ENCODE data around the gene FAF1.
A peak's percentile ranks its signal among the peaks of the same experiment; 100 is the strongest.

Gene FAF1

GRCh38 chr1:50481142-50481736 is 478.8 kb downstream of the FAF1 start:
- no peak for TF ChIP-seq L3MBTL2 (conservative IDR thresholded peaks at IDR 0.05)
- TF ChIP-seq PKNOX1 (IDR thresholded peaks at IDR 0.05): no peak
- no peak for TF ChIP-seq NFRKB (IDR thresholded peaks at IDR 0.05)
- no peak for TF ChIP-seq BHLHE40 (IDR thresholded peaks at IDR 0.05; ENCODE audit: borderline replicate concordance)
- TF ChIP-seq SUZ12 (IDR thresholded peaks at IDR 0.05): no peak
- TF ChIP-seq ARNT (IDR thresholded peaks at IDR 0.05): no peak
- TF ChIP-seq ELF4 (IDR thresholded peaks at IDR 0.05): no peak
- no peak for TF ChIP-seq FOXM1 (IDR thresholded peaks at IDR 0.05; ENCODE audit: borderline replicate concordance)
- no peak for TF ChIP-seq LEF1 (IDR thresholded peaks at IDR 0.05; ENCODE audit: borderline replicate concordance)
- TF ChIP-seq ZNF384 (IDR thresholded peaks at IDR 0.05): no peak
- TF ChIP-seq SP1 (IDR thresholded peaks at IDR 0.05): no peak

GRCh38 chr1:50476800-50477199 is 483.3 kb downstream of the FAF1 start:
- ChIA-PET POLR2A (no interaction called here), CTCF (interaction anchor here (0.6 kb wide), 1 partner anchor 126 kb away, joined by 4 read pairs; no protein-coding TSS in a partner anchor)
- no peak for DNase-seq (ENCODE audit: extremely low spot score)
- TF ChIP-seq PKNOX1 (IDR thresholded peaks at IDR 0.05): no peak
- no peak for TF ChIP-seq L3MBTL2 (conservative IDR thresholded peaks at IDR 0.05)
- TF ChIP-seq SUZ12 (IDR thresholded peaks at IDR 0.05): no peak
- TF ChIP-seq ARNT (IDR thresholded peaks at IDR 0.05): no peak
- TF ChIP-seq ELF4 (IDR thresholded peaks at IDR 0.05): no peak
- no peak for TF ChIP-seq SP1 (IDR thresholded peaks at IDR 0.05)
- no peak for TF ChIP-seq HDGF (IDR thresholded peaks at IDR 0.05; ENCODE audit: borderline replicate concordance)
- TF ChIP-seq FOXK2 (IDR thresholded peaks at IDR 0.05): no peak
- TF ChIP-seq NFRKB (IDR thresholded peaks at IDR 0.05): no peak
- no peak for TF ChIP-seq CTBP1 (IDR thresholded peaks at IDR 0.05; ENCODE audit: borderline replicate concordance)
- no peak for TF ChIP-seq FOXA1 (IDR thresholded peaks at IDR 0.05)
- TF ChIP-seq LEF1 (IDR thresholded peaks at IDR 0.05; ENCODE audit: borderline replicate concordance): no peak
- TF ChIP-seq ZNF384 (IDR thresholded peaks at IDR 0.05): no peak
- no peak for TF ChIP-seq FOXM1 (IDR thresholded peaks at IDR 0.05; ENCODE audit: borderline replicate concordance)
- no peak for TF ChIP-seq TARDBP (IDR thresholded peaks at IDR 0.05)
- no peak for TF ChIP-seq BHLHE40 (IDR thresholded peaks at IDR 0.05; ENCODE audit: borderline replicate concordance)

More at GRCh38 chr1:50481142-50481736, 478.8 kb downstream of the FAF1 start:
- DNase-seq (ENCODE audit: extremely low spot score): no peak
- ChIA-PET POLR2A (no interaction called here), CTCF (no interaction called here)

GRCh38 chr1:50474859-50475809 is 484.9 kb downstream of the FAF1 start:
- TF ChIP-seq FOXK2 (IDR thresholded peaks at IDR 0.05): no peak
- no peak for TF ChIP-seq SUZ12 (IDR thresholded peaks at IDR 0.05)
- no peak for TF ChIP-seq TARDBP (IDR thresholded peaks at IDR 0.05)
- no peak for TF ChIP-seq ELF4 (IDR thresholded peaks at IDR 0.05)
- no peak for TF ChIP-seq NFRKB (IDR thresholded peaks at IDR 0.05)
- TF ChIP-seq PKNOX1 (IDR thresholded peaks at IDR 0.05): no peak
- CTCF ChIA-PET: interaction anchor here (0.5 to 0.8 kb wide), 3 partner anchors 9 to 294 kb away, joined by 3 to 5 read pairs (median 4); no protein-coding TSS in a partner anchor

GRCh38 chr1:50473513-50473912 is 486.6 kb downstream of the FAF1 start:
- CTCF ChIA-PET: no interaction called here
- no peak for TF ChIP-seq SP1 (IDR thresholded peaks at IDR 0.05)
- no peak for TF ChIP-seq FOXM1 (IDR thresholded peaks at IDR 0.05; ENCODE audit: borderline replicate concordance)
- no peak for TF ChIP-seq LEF1 (IDR thresholded peaks at IDR 0.05; ENCODE audit: borderline replicate concordance)
- no peak for TF ChIP-seq BHLHE40 (IDR thresholded peaks at IDR 0.05; ENCODE audit: borderline replicate concordance)
- no peak for DNase-seq (ENCODE audit: extremely low spot score)
- POLR2A ChIA-PET: no interaction called here

More at GRCh38 chr1:50474859-50475809, 484.9 kb downstream of the FAF1 start:
- DNase-seq (ENCODE audit: extremely low spot score): peak; percentile 10
- POLR2A ChIA-PET: no interaction called here

- POLR2A ChIA-PET: interaction anchor here (0.5 kb wide), 1 partner anchor 193 kb away, joined by 3 read pairs; no protein-coding TSS in a partner anchor
- CTCF ChIA-PET: no interaction called here
- no peak for DNase-seq (ENCODE audit: extremely low spot score)
- TF ChIP-seq CTBP1 (IDR thresholded peaks at IDR 0.05; ENCODE audit: borderline replicate concordance) (no peak), FOXK2 (IDR thresholded peaks at IDR 0.05) (no peak), SP1 (IDR thresholded peaks at IDR 0.05) (no peak), TARDBP (IDR thresholded peaks at IDR 0.05) (no peak), SUZ12 (IDR thresholded peaks at IDR 0.05) (no peak), NFRKB (IDR thresholded peaks at IDR 0.05) (no peak), ARNT (IDR thresholded peaks at IDR 0.05) (no peak), BHLHE40 (IDR thresholded peaks at IDR 0.05; ENCODE audit: borderline replicate concordance) (no peak), L3MBTL2 (conservative IDR thresholded peaks at IDR 0.05) (no peak), ELF4 (IDR thresholded peaks at IDR 0.05) (no peak)
These were observed 488.1 kb downstream of the FAF1 start for GRCh38 chr1:50471967-50472366.

GRCh38 chr1:50462964-50463363 is 497.1 kb downstream of the FAF1 start:
- no peak for TF ChIP-seq NFRKB (IDR thresholded peaks at IDR 0.05)
- POLR2A ChIA-PET: no interaction called here
- CTCF ChIA-PET: no interaction called here
- no peak for DNase-seq (ENCODE audit: extremely low spot score)
